ENCODE results near the gene ARX. TPM values are rescaled to one million over a fixed set of nuclear protein-coding genes. Genes with fewer than 3 reads are reported as not detected.

ARX gene
- total and polyA plus RNA-seq, 3 donors from 2014 or later = 4.9 to 13.4 (median 7.7) TPM

GRCh38 chrX:25012433-25012735 lies 3.4 kb downstream of the ARX start:
- Histone ChIP-seq H3K27ac (peak overlapping the region; percentile 77 to 85), H3K4me3 (peak overlapping the region; percentile 31 to 56), H3K9me3 (no peaks in the 10 kb centered on the region), H3K27me3 (no peaks in the 10 kb centered on the region), H3K4me1 (no peaks in the 10 kb centered on the region), H3K36me3 (ENCODE audit: low read depth, missing control alignments) (no peaks in the 10 kb centered on the region)
- intact Hi-C loops (cut with DNase I; ENCODE audit: low total_unique reads) = no loop called here
- WGBS, 2 donors = 0% methylated on average over 8 of the region's 19 CpGs; no CpG with 5 or more reads in 1 of the 2 donors
- no peak for TF ChIP-seq CTCF (IDR thresholded peaks at IDR 0.05)
- no peak for TF ChIP-seq POLR2A (IDR thresholded peaks at IDR 0.05)
- DNase-seq = no peak

DNA sequence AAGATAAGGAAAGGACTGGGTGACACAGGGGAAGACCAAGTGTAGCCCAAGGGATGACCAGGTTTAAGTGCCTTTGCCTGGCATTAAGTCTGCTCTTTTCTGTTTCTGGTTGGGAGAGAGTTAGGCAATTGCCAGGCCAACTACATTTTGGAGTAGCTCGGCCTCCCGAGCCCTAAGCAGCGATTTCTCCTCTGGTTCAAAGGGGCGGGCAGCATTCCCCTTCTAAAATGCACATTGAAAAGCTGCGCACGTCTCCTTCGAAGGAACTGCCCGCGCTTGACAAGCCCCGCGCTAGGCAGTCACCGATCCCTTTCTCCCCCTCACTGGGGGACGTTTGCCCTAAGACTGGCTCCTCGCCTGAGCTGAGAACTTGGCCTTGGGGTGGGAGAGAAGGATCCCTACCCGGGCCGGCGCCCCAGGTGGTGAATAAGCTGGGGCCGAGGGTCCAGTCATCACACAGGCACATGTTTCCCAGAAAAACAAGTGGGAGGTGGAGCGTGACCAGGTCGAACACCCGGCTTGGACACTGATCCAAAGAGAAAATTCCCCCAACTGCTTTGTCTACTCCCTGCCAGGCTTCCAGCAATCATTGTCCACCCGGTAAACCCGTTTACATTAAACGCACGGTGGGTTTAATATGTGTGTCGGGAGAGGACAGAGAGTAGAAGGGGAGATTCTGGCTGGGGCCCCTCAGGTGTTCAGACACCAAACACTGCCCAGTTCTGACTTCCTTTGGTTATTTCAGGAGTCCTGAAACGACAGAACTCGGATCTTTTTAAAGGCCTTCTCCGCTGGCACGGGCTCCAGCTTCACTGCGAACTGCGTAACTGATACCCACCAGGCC lies 4.0 kb downstream of the ARX start:
- H3K36me3 ChIP-seq (ENCODE audit: low read depth, missing control alignments) = no peaks in the 10 kb centered on the region
- H3K27me3 ChIP-seq = no peaks in the 10 kb centered on the region
- H3K4me1 ChIP-seq = no peaks in the 10 kb centered on the region
- peak overlapping the region; percentile 31 to 56 for H3K4me3 ChIP-seq
- H3K9me3 ChIP-seq = no peaks in the 10 kb centered on the region
- TF ChIP-seq CTCF (IDR thresholded peaks at IDR 0.05) = no peak
- no peak for TF ChIP-seq POLR2A (IDR thresholded peaks at IDR 0.05)
- peak overlapping the region; percentile 77 to 85 for H3K27ac ChIP-seq
- no peak for DNase-seq
- intact Hi-C loops (cut with DNase I; ENCODE audit: low total_unique reads) = no loop called here
- whole genome bisulfite sequencing, 2 donors = 2 to 4% methylated on average over 6 to 25 of the region's 32 CpGs

GRCh38 chrX:25010784-25011588 lies 4.8 kb downstream of the ARX start:
- H3K36me3 ChIP-seq (ENCODE audit: low read depth, missing control alignments) = no peaks in the 10 kb centered on the region
- no peaks in the 10 kb centered on the region for H3K9me3 ChIP-seq
- H3K4me1 ChIP-seq = no peaks in the 10 kb centered on the region
- intact Hi-C loops (cut with DNase I; ENCODE audit: low total_unique reads) = no loop called here
- no peaks in the 10 kb centered on the region for H3K27me3 ChIP-seq
- no peak for DNase-seq
- peak overlapping the region; percentile 77 to 85 for H3K27ac ChIP-seq
- TF ChIP-seq POLR2A (IDR thresholded peaks at IDR 0.05) (no peak), CTCF (IDR thresholded peaks at IDR 0.05) (no peak)
- H3K4me3 ChIP-seq = peak overlapping the region; percentile 31 to 56
- 7 to 13% methylated on average over 7 to 27 of the region's 33 CpGs for WGBS, 2 donors

DNA sequence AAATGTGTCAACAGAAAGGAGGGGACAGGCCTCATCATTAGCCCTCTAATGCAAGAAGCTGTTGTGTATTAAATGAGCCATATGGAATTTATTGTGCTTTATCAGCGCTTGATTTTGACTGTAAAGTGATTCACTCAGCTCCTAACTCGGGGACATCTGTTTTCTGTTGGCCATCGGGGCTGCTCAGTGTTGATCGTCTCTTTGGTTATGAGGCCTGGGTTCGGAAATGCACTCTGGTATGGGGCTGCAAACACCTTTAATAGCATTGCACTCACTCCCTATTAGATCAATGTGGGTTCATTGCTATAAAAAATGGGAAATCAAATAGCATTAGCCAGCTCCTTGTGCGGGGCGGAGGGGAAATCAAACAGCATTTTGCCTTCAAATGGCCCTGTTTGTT lies 6.4 kb downstream of the ARX start:
- Histone ChIP-seq H3K27ac (peak overlapping the region; percentile 77 to 85), H3K4me3 (peak overlapping the region in 1 of 2 donors; percentile 5), H3K36me3 (ENCODE audit: low read depth, missing control alignments) (no peaks in the 10 kb centered on the region), H3K4me1 (no peaks in the 10 kb centered on the region), H3K9me3 (no peaks in the 10 kb centered on the region), H3K27me3 (no peaks in the 10 kb centered on the region)
- no peak for DNase-seq
- TF ChIP-seq POLR2A (IDR thresholded peaks at IDR 0.05) (no peak), CTCF (IDR thresholded peaks at IDR 0.05) (no peak)
- intact Hi-C loops (cut with DNase I; ENCODE audit: low total_unique reads) = no loop called here
- 42 to 55% methylated on average over 5 to 6 of the region's 7 CpGs for WGBS, 2 donors

Data from testis (tissue), 3 donors.